Suprapubic skin (tissue), 4 donors: ENCODE measurements around the gene UTP3. TPM values are rescaled to one million over a fixed set of nuclear protein-coding genes. Genes with fewer than 3 reads are reported as not detected.
"Not testable (repeated sequence)": the region's sequence is repeated elsewhere in the genome, so short reads cannot be mapped to it uniquely, and the experiment has no call there.

Experiments
- DNase-seq, 2 donors: peaks; one replicate each; pipeline ENCODE4 v3.0.0-alpha.2; 2019; ENCODE audit warnings: low spot score in 2 of 2
- H3K27ac ChIP-seq: fragments of 200-600 bp; sonication (generic); one replicate; pipeline ENCODE4 v1.5.1; 2019
- H3K27me3 ChIP-seq: fragments of 200-600 bp; sonication (generic); one replicate; pipeline ENCODE4 v1.5.1; 2019
- H3K36me3 ChIP-seq: fragments of 200-600 bp; sonication (generic); one replicate; pipeline ENCODE4 v1.5.1; 2019
- H3K4me1 ChIP-seq: fragments of 200-600 bp; sonication (generic); one replicate; pipeline ENCODE4 v1.5.1; 2019
- H3K4me3 ChIP-seq: fragments of 200-600 bp; sonication (generic); one replicate; pipeline ENCODE4 v1.5.1; 2019; ENCODE audit warnings: mild to moderate bottlenecking
- H3K9me3 ChIP-seq: fragments of 200-600 bp; sonication (generic); one replicate; pipeline ENCODE4 v1.5.1; 2019
- EP300 ChIP-seq: sonication (generic); formaldehyde crosslinking; IDR thresholded peaks from one replicate; pipeline ENCODE4 v1.6.1; 2017; ENCODE audit warnings: antibody characterized with exemption
- POLR2A ChIP-seq, 2 donors: fragments of 450-650 bp; IDR thresholded peaks; one replicate each; pipeline ENCODE4 v1.6.1; 2017; ENCODE audit warnings: antibody characterized with exemption in 2 of 2, mild to moderate bottlenecking in 2 of 2, moderate library complexity in 2 of 2
- POLR2AphosphoS5 ChIP-seq, 3 donors: sonication (generic); formaldehyde crosslinking; IDR thresholded peaks; one replicate each; pipeline ENCODE4 v1.6.1; 2017; ENCODE audit warnings: antibody characterized with exemption in 3 of 3
- WGBS: methylation state at CpG from one replicate; pipeline ENCODE4 v1.1.5; 2018; 5-methylcytosine and 5-hydroxymethylcytosine counted together
- total RNA-seq, 4 donors: library from RNA; depleted of rRNA; stranded (reverse); fragments of >200 nt; gene quantifications; one replicate each; pipeline ENCODE4 v1.1.0, GENCODE V29; 2016
- TF ChIP-seq, protein P1 (sequence below), 2 donors: fragments of 200-600 bp in 1 of 2; fragments of 450-650 bp in 1 of 2; sonication (generic) in 1 of 2; IDR thresholded peaks; one replicate each; pipeline ENCODE4 v1.5.1; 2016 to 2019; ENCODE audit warnings: antibody characterized with exemption in 2 of 2, mild to moderate bottlenecking in 1 of 2, moderate library complexity in 1 of 2

Gene UTP3
- total RNA-seq, 4 donors from 2014 or later, result 19.2 to 27.6 (median 22.6) TPM

- TF ChIP-seq, protein P1, sequence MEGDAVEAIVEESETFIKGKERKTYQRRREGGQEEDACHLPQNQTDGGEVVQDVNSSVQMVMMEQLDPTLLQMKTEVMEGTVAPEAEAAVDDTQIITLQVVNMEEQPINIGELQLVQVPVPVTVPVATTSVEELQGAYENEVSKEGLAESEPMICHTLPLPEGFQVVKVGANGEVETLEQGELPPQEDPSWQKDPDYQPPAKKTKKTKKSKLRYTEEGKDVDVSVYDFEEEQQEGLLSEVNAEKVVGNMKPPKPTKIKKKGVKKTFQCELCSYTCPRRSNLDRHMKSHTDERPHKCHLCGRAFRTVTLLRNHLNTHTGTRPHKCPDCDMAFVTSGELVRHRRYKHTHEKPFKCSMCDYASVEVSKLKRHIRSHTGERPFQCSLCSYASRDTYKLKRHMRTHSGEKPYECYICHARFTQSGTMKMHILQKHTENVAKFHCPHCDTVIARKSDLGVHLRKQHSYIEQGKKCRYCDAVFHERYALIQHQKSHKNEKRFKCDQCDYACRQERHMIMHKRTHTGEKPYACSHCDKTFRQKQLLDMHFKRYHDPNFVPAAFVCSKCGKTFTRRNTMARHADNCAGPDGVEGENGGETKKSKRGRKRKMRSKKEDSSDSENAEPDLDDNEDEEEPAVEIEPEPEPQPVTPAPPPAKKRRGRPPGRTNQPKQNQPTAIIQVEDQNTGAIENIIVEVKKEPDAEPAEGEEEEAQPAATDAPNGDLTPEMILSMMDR (IDR thresholded peaks at IDR 0.05), result no peak
- H3K27ac ChIP-seq, result no peak overlapping the region
- no peaks in the 10 kb centered on the region for H3K4me1 ChIP-seq
- DNase-seq, result no peak
- WGBS, result 73% methylated on average over 5 of the region's 5 CpGs
- H3K9me3 ChIP-seq, result no peaks in the 10 kb centered on the region
- H3K36me3 ChIP-seq, result no peaks in the 10 kb centered on the region
- H3K4me3 ChIP-seq, result no peak overlapping the region
- H3K27me3 ChIP-seq, result no peaks in the 10 kb centered on the region
These were observed 31.0 kb upstream of the UTP3 start for GRCh38 chr4:70657326-70657725.

DNA sequence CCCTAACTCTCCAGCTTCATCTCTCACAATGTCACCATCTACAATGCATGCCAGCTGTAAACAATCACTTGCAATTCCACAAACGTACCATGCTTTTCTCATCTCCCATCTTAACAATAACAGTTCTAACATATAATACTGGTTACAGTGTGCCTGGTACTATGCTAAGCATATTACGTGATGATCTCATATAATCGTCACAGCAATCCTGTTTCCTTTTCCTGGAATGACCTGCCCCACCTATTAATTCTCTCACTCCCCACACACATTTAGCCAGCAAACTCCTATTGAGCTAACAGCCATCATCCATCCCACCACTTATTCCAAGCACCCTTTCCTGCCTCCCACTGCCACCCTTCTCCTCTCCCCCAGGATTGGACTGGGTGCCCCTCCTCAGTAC lies 29.9 kb upstream of the UTP3 start:
- DNase-seq, result no peak
- WGBS, result 48% methylated on average over 3 of the region's 3 CpGs
- no peak for TF ChIP-seq POLR2A (IDR thresholded peaks at IDR 0.05)
- no peak for TF ChIP-seq EP300
- TF ChIP-seq POLR2AphosphoS5 (IDR thresholded peaks at IDR 0.05), result no peak
- TF ChIP-seq, protein P1 (IDR thresholded peaks at IDR 0.05), result no peak

GRCh38 chr4:70660106-70660505 lies 28.2 kb upstream of the UTP3 start:
- TF ChIP-seq, protein P1 (IDR thresholded peaks at IDR 0.05), result no peak
- TF ChIP-seq EP300 (no peak), POLR2AphosphoS5 (IDR thresholded peaks at IDR 0.05) (no peak), POLR2A (IDR thresholded peaks at IDR 0.05) (no peak)
- WGBS, result 88% methylated on average over 4 of the region's 4 CpGs
- H3K36me3 ChIP-seq, result no peaks in the 10 kb centered on the region
- no peaks in the 10 kb centered on the region for H3K9me3 ChIP-seq
- no peak for DNase-seq
- no peaks in the 10 kb centered on the region for H3K4me1 ChIP-seq
- H3K4me3 ChIP-seq, result no peak overlapping the region
- no peaks in the 10 kb centered on the region for H3K27me3 ChIP-seq
- H3K27ac ChIP-seq, result no peak overlapping the region

More for the DNA sequence above, 29.9 kb upstream of the UTP3 start:
- Histone ChIP-seq H3K36me3 (no peaks in the 10 kb centered on the region), H3K9me3 (no peaks in the 10 kb centered on the region), H3K4me1 (no peaks in the 10 kb centered on the region), H3K27ac (no peak overlapping the region), H3K27me3 (no peaks in the 10 kb centered on the region), H3K4me3 (no peak overlapping the region)

DNA sequence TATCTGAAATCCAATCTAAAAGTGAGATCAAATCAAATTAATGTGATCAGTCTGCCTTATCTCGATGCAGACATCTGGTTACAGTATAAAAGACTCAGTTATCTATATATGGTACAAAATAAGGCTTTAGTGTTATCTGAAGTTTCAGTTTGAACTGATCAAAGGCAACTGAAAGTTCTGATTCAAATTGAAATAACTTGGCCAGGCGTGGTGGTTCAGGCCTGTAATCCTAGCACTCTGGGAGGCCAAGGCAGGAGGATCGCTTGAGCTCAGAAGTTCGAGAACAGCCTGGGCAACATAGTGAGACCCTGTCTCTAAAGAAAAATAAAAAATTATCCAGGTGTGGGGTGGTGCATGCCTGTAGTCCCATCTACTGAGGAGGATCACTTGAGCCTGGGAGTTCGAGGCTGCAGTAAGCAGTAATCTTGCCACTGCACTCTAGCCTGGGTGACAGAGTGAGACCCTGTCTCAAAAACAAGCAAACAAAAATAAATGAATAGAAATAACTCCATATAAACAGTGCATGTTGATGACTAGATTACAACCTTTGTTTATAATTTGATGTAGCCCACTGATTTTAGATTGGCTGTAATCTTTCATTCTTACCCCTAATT lies 26.9 kb upstream of the UTP3 start:
- H3K27ac ChIP-seq, H3K4me3 ChIP-seq, H3K36me3 ChIP-seq, H3K9me3 ChIP-seq, H3K27me3 ChIP-seq, DNase-seq, H3K4me1 ChIP-seq: not testable (repeated sequence)
- WGBS, result 86% methylated on average over 5 of the region's 5 CpGs

GRCh38 chr4:70666369-70666768 lies 22.0 kb upstream of the UTP3 start, which contains the start of gene JCHAIN:
TSS of gene JCHAIN (minus strand) at chr4:70666508. CDS start at chr4:70666490, 18 bp downstream.
- no peaks in the 10 kb centered on the region for H3K27me3 ChIP-seq
- WGBS, result 65% methylated on average over 1 of the region's 1 CpG
- H3K4me3 ChIP-seq, result no peak within 1 kb of the TSS
- TF ChIP-seq POLR2A (IDR thresholded peaks at IDR 0.05) (no peak), POLR2AphosphoS5 (IDR thresholded peaks at IDR 0.05) (no peak)
- no peak for DNase-seq
- H3K4me1 ChIP-seq, result no peaks in the 10 kb centered on the region
- H3K27ac ChIP-seq, result no peak within 1 kb of the TSS
- H3K36me3 ChIP-seq, result no peaks in the 10 kb centered on the region
- no peaks in the 10 kb centered on the region for H3K9me3 ChIP-seq

GRCh38 chr4:70667740-70668535 lies 20.4 kb upstream of the UTP3 start:
- H3K4me1 ChIP-seq, result no peaks in the 10 kb centered on the region
- no peaks in the 10 kb centered on the region for H3K36me3 ChIP-seq
- no peak overlapping the region for H3K4me3 ChIP-seq
- no peaks in the 10 kb centered on the region for H3K9me3 ChIP-seq
- TF ChIP-seq POLR2AphosphoS5 (IDR thresholded peaks at IDR 0.05), result no peak
- no peak for TF ChIP-seq EP300
- TF ChIP-seq POLR2A (IDR thresholded peaks at IDR 0.05), result no peak
- TF ChIP-seq, protein P1 (IDR thresholded peaks at IDR 0.05), result no peak
- DNase-seq, result no peak
- WGBS, result 48% methylated on average over 3 of the region's 3 CpGs
- no peaks in the 10 kb centered on the region for H3K27me3 ChIP-seq
- no peak overlapping the region for H3K27ac ChIP-seq
